ENCODE results near the gene XYLT1.

DNA sequence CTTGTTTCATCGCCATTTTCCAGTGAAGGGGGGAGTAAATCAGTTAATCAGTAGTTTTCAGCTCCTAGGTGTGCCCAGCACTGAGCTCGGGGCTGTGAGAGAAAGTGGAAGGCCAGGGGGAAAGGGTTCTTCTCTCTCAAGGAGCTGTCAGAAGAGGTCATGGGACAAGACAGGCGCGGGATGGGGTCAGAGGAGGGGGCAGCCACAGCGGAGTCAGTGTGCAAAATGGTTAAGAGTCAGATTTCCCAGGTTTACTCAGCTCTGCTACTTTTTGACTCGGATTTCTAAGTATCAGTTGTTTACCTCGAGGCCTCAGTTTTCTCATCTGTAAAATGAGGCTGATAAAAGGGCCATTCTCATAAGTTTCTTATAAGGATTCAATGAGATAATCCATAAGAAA lies 4.3 kb upstream of the XYLT1 start:
- TF ChIP-seq SMC3 (conservative IDR thresholded peaks at IDR 0.05; ENCODE audit: poor library complexity) (no peak), POLR2AphosphoS5 (IDR thresholded peaks at IDR 0.05) (no peak), TAF1 (IDR thresholded peaks at IDR 0.05; ENCODE audit: low read depth) (no peak), EP300 (conservative IDR thresholded peaks at IDR 0.05; ENCODE audit: poor library complexity, severe bottlenecking) (no peak), EZH2 (IDR thresholded peaks at IDR 0.05; ENCODE audit: borderline replicate concordance, insufficient read depth, low read length, poor library complexity, severe bottlenecking) (no peak), RAD21 (conservative IDR thresholded peaks at IDR 0.05) (no peak)
- TF ChIP-seq, protein P1, sequence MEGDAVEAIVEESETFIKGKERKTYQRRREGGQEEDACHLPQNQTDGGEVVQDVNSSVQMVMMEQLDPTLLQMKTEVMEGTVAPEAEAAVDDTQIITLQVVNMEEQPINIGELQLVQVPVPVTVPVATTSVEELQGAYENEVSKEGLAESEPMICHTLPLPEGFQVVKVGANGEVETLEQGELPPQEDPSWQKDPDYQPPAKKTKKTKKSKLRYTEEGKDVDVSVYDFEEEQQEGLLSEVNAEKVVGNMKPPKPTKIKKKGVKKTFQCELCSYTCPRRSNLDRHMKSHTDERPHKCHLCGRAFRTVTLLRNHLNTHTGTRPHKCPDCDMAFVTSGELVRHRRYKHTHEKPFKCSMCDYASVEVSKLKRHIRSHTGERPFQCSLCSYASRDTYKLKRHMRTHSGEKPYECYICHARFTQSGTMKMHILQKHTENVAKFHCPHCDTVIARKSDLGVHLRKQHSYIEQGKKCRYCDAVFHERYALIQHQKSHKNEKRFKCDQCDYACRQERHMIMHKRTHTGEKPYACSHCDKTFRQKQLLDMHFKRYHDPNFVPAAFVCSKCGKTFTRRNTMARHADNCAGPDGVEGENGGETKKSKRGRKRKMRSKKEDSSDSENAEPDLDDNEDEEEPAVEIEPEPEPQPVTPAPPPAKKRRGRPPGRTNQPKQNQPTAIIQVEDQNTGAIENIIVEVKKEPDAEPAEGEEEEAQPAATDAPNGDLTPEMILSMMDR (IDR thresholded peaks at IDR 0.05; ENCODE audit: poor library complexity, severe bottlenecking): no peak
